HUDEP-2 (cell line): ENCODE data around the gene CYP39A1.

Source experiments
- DNase-seq, 76 experiments: peaks; one replicate each; lab custom pipeline; 2025; ENCODE audit not compliant: unreplicated experiment in 76 of 76; lab: John Stamatoyannopoulos, UW

The CYP39A1 gene

GRCh38 chr6:46592740-46593139, 59.9 kb downstream of the CYP39A1 start:
- DNase-seq = no peak

- DNase-seq = no peak
Measured at GRCh38 chr6:46592046-46592445, 60.6 kb downstream of the CYP39A1 start.

GRCh38 chr6:46590765-46591164, 61.9 kb downstream of the CYP39A1 start:
- DNase-seq = no peak

- DNase-seq = no peak
Measured at GRCh38 chr6:46586906-46587305, 65.7 kb downstream of the CYP39A1 start.

- no peak for DNase-seq
Measured at GRCh38 chr6:46584586-46584985, 68.0 kb downstream of the CYP39A1 start.

- no peak for DNase-seq
Measured at GRCh38 chr6:46583721-46584120, 68.9 kb downstream of the CYP39A1 start.

GRCh38 chr6:46583081-46583480, 69.5 kb downstream of the CYP39A1 start:
- DNase-seq = no peak

- no peak for DNase-seq
Measured at GRCh38 chr6:46581459-46582177, 71.0 kb downstream of the CYP39A1 start.

- no peak for DNase-seq
Measured at GRCh38 chr6:46575530-46575929, 77.1 kb downstream of the CYP39A1 start.

- no peak for DNase-seq
Measured at GRCh38 chr6:46573140-46573539, 79.5 kb downstream of the CYP39A1 start.

GRCh38 chr6:46565531-46565930, 87.1 kb downstream of the CYP39A1 start:
- no peak for DNase-seq

GRCh38 chr6:46563924-46564323, 88.7 kb downstream of the CYP39A1 start:
- no peak for DNase-seq

GRCh38 chr6:46556053-46556452, 96.6 kb downstream of the CYP39A1 start:
- no peak for DNase-seq

GRCh38 chr6:46555129-46555528, 97.5 kb downstream of the CYP39A1 start:
- DNase-seq = no peak

- no peak for DNase-seq
Measured at GRCh38 chr6:46549155-46549554, 103.5 kb downstream of the CYP39A1 start.

- DNase-seq = no peak
Measured at GRCh38 chr6:46541556-46541955, 111.1 kb downstream of the CYP39A1 start.

GRCh38 chr6:46539866-46540265, 112.8 kb downstream of the CYP39A1 start:
- DNase-seq = no peak

- DNase-seq = no peak
Measured at GRCh38 chr6:46538800-46539480, 113.7 kb downstream of the CYP39A1 start.

- no peak for DNase-seq
Measured at GRCh38 chr6:46530896-46531295, 121.7 kb downstream of the CYP39A1 start.

- DNase-seq = no peak
Measured at GRCh38 chr6:46528961-46529750, 123.5 kb downstream of the CYP39A1 start.

- DNase-seq = no peak
Measured at GRCh38 chr6:46526607-46527006, 126.0 kb downstream of the CYP39A1 start.

- no peak for DNase-seq
Measured at GRCh38 chr6:46525583-46525982, 127.0 kb downstream of the CYP39A1 start.
